Fibroblast of upper back skin (primary cell): ENCODE results near the gene GGACT.
"Not testable (repeated sequence)": the region's sequence is repeated elsewhere in the genome, so short reads cannot be mapped to it uniquely, and the experiment has no call there.

Experiments
- DNase-seq: peaks from one replicate; pipeline ENCODE4 v3.0.0-alpha.2; 2013

GGACT gene

GRCh38 chr13:100600461-100600860, 11.9 kb upstream of the GGACT start:
- DNase-seq: no peak

GRCh38 chr13:100597253-100597652, 8.7 kb upstream of the GGACT start:
- DNase-seq: peak; percentile 27

GRCh38 chr13:100596516-100596915, 7.9 kb upstream of the GGACT start:
- DNase-seq: peak; percentile 17

GRCh38 chr13:100594731-100595130, 6.1 kb upstream of the GGACT start:
- DNase-seq: no peak

- no peak for DNase-seq
These were observed 5.7 kb upstream of the GGACT start for GRCh38 chr13:100594255-100594654.

- DNase-seq: no peak
These were observed 663 bp upstream of the GGACT start for GRCh38 chr13:100589178-100589725.

- peak; percentile 25 for DNase-seq
These were observed 3.7 kb downstream of the GGACT start for GRCh38 chr13:100584896-100585295.

GRCh38 chr13:100581504-100581903, 7.1 kb downstream of the GGACT start:
- no peak for DNase-seq

GRCh38 chr13:100581030-100581429, 7.6 kb downstream of the GGACT start:
- no peak for DNase-seq

GRCh38 chr13:100580045-100580444, 8.5 kb downstream of the GGACT start:
- DNase-seq: no peak

GRCh38 chr13:100577239-100577638, 11.3 kb downstream of the GGACT start:
- DNase-seq: not testable (repeated sequence)

GRCh38 chr13:100573121-100573520, 15.5 kb downstream of the GGACT start:
- DNase-seq: peak; percentile 77

- no peak for DNase-seq
These were observed 22.0 kb downstream of the GGACT start for GRCh38 chr13:100566543-100566942.

- no peak for DNase-seq
These were observed 23.3 kb downstream of the GGACT start for GRCh38 chr13:100565286-100565685.

- no peak for DNase-seq
These were observed 24.0 kb downstream of the GGACT start for GRCh38 chr13:100564444-100565223.

GRCh38 chr13:100563779-100564178, 24.8 kb downstream of the GGACT start:
- no peak for DNase-seq

- no peak for DNase-seq
These were observed 26.9 kb downstream of the GGACT start for GRCh38 chr13:100561599-100562204.

- DNase-seq: no peak
These were observed 27.5 kb downstream of the GGACT start for GRCh38 chr13:100561158-100561499.

- DNase-seq: no peak
These were observed 28.0 kb downstream of the GGACT start for GRCh38 chr13:100560498-100561157.

GRCh38 chr13:100559886-100560285, 28.7 kb downstream of the GGACT start:
- no peak for DNase-seq

GRCh38 chr13:100552755-100553154, 35.8 kb downstream of the GGACT start:
- DNase-seq: no peak

GRCh38 chr13:100549316-100549715, 39.3 kb downstream of the GGACT start:
- no peak for DNase-seq

- no peak for DNase-seq
These were observed 40.8 kb downstream of the GGACT start for GRCh38 chr13:100547791-100548201.
